Measurements from ENCODE around the gene LGALS16. TPM values are rescaled to one million over a fixed set of nuclear protein-coding genes. Genes with fewer than 3 reads are reported as not detected.

The LGALS16 gene
- total RNA-seq, 1 donor, result not detected

GRCh38 chr19:39676004-39676403 is 20.3 kb downstream of the LGALS16 start:
- TF ChIP-seq, protein P1, sequence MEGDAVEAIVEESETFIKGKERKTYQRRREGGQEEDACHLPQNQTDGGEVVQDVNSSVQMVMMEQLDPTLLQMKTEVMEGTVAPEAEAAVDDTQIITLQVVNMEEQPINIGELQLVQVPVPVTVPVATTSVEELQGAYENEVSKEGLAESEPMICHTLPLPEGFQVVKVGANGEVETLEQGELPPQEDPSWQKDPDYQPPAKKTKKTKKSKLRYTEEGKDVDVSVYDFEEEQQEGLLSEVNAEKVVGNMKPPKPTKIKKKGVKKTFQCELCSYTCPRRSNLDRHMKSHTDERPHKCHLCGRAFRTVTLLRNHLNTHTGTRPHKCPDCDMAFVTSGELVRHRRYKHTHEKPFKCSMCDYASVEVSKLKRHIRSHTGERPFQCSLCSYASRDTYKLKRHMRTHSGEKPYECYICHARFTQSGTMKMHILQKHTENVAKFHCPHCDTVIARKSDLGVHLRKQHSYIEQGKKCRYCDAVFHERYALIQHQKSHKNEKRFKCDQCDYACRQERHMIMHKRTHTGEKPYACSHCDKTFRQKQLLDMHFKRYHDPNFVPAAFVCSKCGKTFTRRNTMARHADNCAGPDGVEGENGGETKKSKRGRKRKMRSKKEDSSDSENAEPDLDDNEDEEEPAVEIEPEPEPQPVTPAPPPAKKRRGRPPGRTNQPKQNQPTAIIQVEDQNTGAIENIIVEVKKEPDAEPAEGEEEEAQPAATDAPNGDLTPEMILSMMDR (IDR thresholded peaks at IDR 0.05; ENCODE audit: insufficient read depth, low read depth, low read length), result no peak
- H3K4me3 ChIP-seq (ENCODE audit: low read depth, low read length), result no peak overlapping the region
- DNase-seq (ENCODE audit: low read depth), result no peak

- no peak overlapping the region for H3K4me3 ChIP-seq (ENCODE audit: low read depth, low read length)
- TF ChIP-seq, protein P1 (IDR thresholded peaks at IDR 0.05; ENCODE audit: insufficient read depth, low read depth, low read length), result no peak
- DNase-seq (ENCODE audit: low read depth), result no peak
These were observed 22.5 kb downstream of the LGALS16 start for GRCh38 chr19:39677961-39678889.

DNA sequence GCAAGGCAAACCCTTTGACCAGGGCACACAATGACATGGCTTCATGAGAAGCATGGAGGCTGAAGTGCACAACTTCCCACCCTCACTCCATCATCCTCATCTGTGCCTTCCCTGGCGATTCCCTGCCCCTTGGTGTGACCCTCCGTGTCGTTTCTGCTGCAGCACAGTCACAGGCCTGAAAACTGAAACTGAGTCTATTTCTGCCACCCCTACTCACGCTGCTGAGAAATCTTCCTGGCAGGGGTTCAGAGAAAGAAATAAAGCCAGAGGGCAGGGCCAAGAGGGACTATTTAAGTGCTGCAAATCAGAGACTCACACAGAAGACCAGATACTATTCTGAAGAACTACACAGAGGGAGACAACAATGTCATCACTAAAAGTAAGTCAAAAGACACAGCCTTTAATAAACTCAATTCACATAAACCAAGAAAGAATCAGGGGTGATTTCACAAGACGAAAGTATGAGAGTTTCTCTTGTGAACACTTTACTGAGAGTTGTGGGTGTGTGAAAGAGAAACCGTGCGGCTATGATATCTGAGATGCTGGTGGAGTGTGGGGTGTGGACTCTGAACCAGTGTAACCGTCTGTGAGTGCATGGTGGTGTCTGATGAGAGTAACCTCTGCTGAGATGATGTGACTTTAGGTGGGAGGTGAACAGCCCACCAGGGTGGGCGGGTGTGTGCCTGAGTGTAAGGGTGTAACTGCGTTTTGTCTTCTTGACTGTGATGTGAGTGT is 23.5 kb downstream of the LGALS16 start:
- TF ChIP-seq, protein P1 (IDR thresholded peaks at IDR 0.05; ENCODE audit: insufficient read depth, low read depth, low read length), result no peak
- H3K4me3 ChIP-seq (ENCODE audit: low read depth, low read length), result no peak overlapping the region
- DNase-seq (ENCODE audit: low read depth), result no peak

DNA sequence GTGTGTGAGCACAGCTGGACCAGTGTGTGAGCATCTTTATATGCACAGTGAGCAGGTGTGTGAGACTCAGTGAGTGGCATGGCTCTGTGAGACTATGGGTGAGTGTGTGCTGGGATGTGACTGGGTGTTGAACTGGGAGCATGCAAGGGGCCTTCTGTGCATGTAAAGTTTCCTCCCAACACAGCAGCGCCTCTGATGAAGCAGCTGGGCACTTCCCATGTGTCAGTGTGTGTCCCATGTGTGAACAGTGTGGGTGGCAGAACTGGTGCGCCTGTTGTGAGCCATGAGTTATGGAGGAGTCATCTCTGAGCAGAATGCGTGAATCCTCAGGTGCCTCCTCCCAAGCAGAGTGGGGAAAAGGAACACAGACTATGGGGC is 24.1 kb downstream of the LGALS16 start:
- no peak for DNase-seq (ENCODE audit: low read depth)
- H3K4me3 ChIP-seq (ENCODE audit: low read depth, low read length), result no peak overlapping the region
- TF ChIP-seq, protein P1 (IDR thresholded peaks at IDR 0.05; ENCODE audit: insufficient read depth, low read depth, low read length), result no peak

- H3K4me3 ChIP-seq (ENCODE audit: low read depth, low read length), result no peak overlapping the region
- TF ChIP-seq, protein P1 (IDR thresholded peaks at IDR 0.05; ENCODE audit: insufficient read depth, low read depth, low read length), result no peak
- DNase-seq (ENCODE audit: low read depth), result no peak
These were observed 24.9 kb downstream of the LGALS16 start for GRCh38 chr19:39680593-39680992.

DNA sequence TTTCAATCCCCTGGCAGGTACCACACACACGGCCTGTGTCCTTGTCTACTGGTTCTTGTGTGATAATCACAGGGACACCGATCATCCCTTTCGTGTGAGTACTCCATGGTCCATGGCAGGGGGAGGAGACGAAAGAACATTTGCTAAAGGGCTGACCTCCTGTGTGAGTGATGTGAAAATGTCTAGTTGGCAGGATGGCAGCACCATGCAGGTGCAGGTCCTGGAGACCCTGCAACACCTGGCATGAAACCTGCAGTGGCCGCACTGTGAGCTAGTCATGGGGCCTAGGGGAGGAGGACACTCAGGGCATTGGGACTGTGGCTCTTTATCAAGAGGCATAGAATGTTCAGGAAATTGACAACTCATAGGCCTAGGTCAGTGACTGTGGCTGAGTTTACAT is 25.7 kb downstream of the LGALS16 start:
- TF ChIP-seq, protein P1 (IDR thresholded peaks at IDR 0.05; ENCODE audit: insufficient read depth, low read depth, low read length), result no peak
- no peak overlapping the region for H3K4me3 ChIP-seq (ENCODE audit: low read depth, low read length)
- no peak for DNase-seq (ENCODE audit: low read depth)

All from fibroblast of villous mesenchyme (primary cell).